H1 (cell line): ENCODE measurements around the gene LRRC4C. TPM values are rescaled to one million over a fixed set of nuclear protein-coding genes. Genes with fewer than 3 reads are reported as not detected.

Source experiments
- CTCF ChIA-PET: fragments of 300-600 bp; sonication (Branson Sonifier 250); formaldehyde crosslinking; loops from one replicate; lab custom pipeline; 2021; ENCODE audit not compliant: partially characterized antibody; lab: Charles Lee
- POLR2A ChIA-PET: fragments of 300-600 bp; sonication (Branson Sonifier 250); formaldehyde crosslinking; loops from one replicate; lab custom pipeline; 2021; ENCODE audit warnings: inconsistent platforms; ENCODE audit not compliant: partially characterized antibody; lab: Charles Lee
- DNase-seq, 2 experiments: peaks; one replicate each; pipeline versions ENCODE4 v3.0.0 to v3.0.0-alpha.2; 2010 to 2022; ENCODE audit warnings: low spot score in 2 of 2, low read depth in 1 of 2, mixed read lengths in 1 of 2
- FAIRE-seq: peaks from 2 replicates; lab custom pipeline; 2011; peaks lifted over from hg19 to GRCh38; lab: Jason Lieb, UNC
- H2AFZ ChIP-seq: 2 replicates; pipeline ENCODE4 v1.8.1; 2012; ENCODE audit warnings: low read length, inconsistent platforms
- H2AK5ac ChIP-seq: 2 replicates; pipeline ENCODE4 v1.6.1; 2013; ENCODE audit warnings: low read depth, low read length
- H2BK120ac ChIP-seq: replicated peaks from 2 replicates; pipeline ENCODE3; 2013; ENCODE audit warnings: low read depth, low read length, inconsistent platforms
- H2BK12ac ChIP-seq: 2 replicates; pipeline ENCODE4 v1.6.1; 2013; ENCODE audit warnings: low read depth, low read length
- H2BK15ac ChIP-seq: 2 replicates; pipeline ENCODE4 v1.6.1; 2013; ENCODE audit warnings: low read length
- H2BK20ac ChIP-seq: 2 replicates; pipeline ENCODE4 v1.6.1; 2013; ENCODE audit warnings: low read length
- H2BK5ac ChIP-seq: 2 replicates; pipeline ENCODE4 v1.6.1; 2013; ENCODE audit warnings: low read depth, low read length
- H3K14ac ChIP-seq: 2 replicates; pipeline ENCODE4 v1.6.1; 2013; ENCODE audit warnings: inconsistent platforms; ENCODE audit not compliant: insufficient read length
- H3K18ac ChIP-seq: 2 replicates; pipeline ENCODE4 v1.6.1; 2013; ENCODE audit warnings: low read length; ENCODE audit errors: extremely low read depth
- H3K23ac ChIP-seq: 2 replicates; pipeline ENCODE4 v1.6.1; 2013; ENCODE audit warnings: inconsistent platforms; ENCODE audit not compliant: insufficient read length
- H3K23me2 ChIP-seq: 2 replicates; pipeline ENCODE4 v1.6.1; 2013; ENCODE audit warnings: low read depth, low read length
- H3K27ac ChIP-seq: 2 replicates; pipeline ENCODE4 v1.6.1; 2011; ENCODE audit warnings: low read depth, low read length, inconsistent platforms
- H3K27me3 ChIP-seq, 4 experiments: replicated peaks in 1 of 4; 1 replicate in 1 of 4; 2 replicates in 3 of 4; pipeline versions ENCODE4 v1.6.1 to v1.8.1; 2011 to 2013; ENCODE audit warnings: low read length in 3 of 4, mild to moderate bottlenecking in 3 of 4, inconsistent platforms in 2 of 4, mixed read lengths in 2 of 4, moderate library complexity in 1 of 4; ENCODE audit not compliant: control insufficient read depth in 3 of 4, insufficient read depth in 3 of 4; ENCODE audit errors: extremely low read depth in 1 of 4
- H3K36me3 ChIP-seq, 4 experiments: 2 replicates each; pipeline versions ENCODE4 v1.6.1 to v1.8.1; 2011 to 2013; ENCODE audit warnings: mild to moderate bottlenecking in 4 of 4, low read length in 3 of 4, moderate library complexity in 2 of 4, control low read depth in 1 of 4, inconsistent platforms in 1 of 4; ENCODE audit not compliant: insufficient read depth in 4 of 4, control insufficient read depth in 2 of 4
- H3K4ac ChIP-seq: replicated peaks from 2 replicates; pipeline ENCODE3; 2013; ENCODE audit warnings: low read length, low read depth, mixed read lengths, inconsistent platforms; ENCODE audit not compliant: insufficient read length
- H3K4me1 ChIP-seq, 4 experiments: replicated peaks in 1 of 4; 1 replicate in 1 of 4; 2 replicates in 3 of 4; pipeline versions ENCODE4 v1.6.1 to v1.8.1; 2011 to 2013; ENCODE audit warnings: low read length in 3 of 4, inconsistent platforms in 2 of 4, mixed read lengths in 1 of 4; ENCODE audit not compliant: insufficient read depth in 4 of 4, control insufficient read depth in 3 of 4
- H3K4me2 ChIP-seq, 2 experiments: 2 replicates each; pipeline versions ENCODE4 v1.6.1 to v1.8.1; 2011 to 2013; ENCODE audit warnings: low read depth in 2 of 2, low read length in 2 of 2, control low read depth in 1 of 2, inconsistent platforms in 1 of 2, mild to moderate bottlenecking in 1 of 2; ENCODE audit not compliant: insufficient read depth in 1 of 2
- H3K4me3 ChIP-seq, 4 experiments: fragments of 200-600, 300-600 bp in 1 of 4; sonication (generic), shearing (Covaris generic), sonication (Bioruptor Twin) in 1 of 4; 2 replicates each; pipeline versions ENCODE4 v1.5.1 to v1.8.1; 2011 to 2016; ENCODE audit warnings: low read length in 4 of 4, low read depth in 3 of 4, control low read depth in 2 of 4, inconsistent platforms in 2 of 4, mild to moderate bottlenecking in 2 of 4, mixed read lengths in 1 of 4, moderate library complexity in 1 of 4; ENCODE audit not compliant: insufficient read depth in 2 of 4; ENCODE audit errors: extremely low read depth in 1 of 4
- H3K56ac ChIP-seq: replicated peaks from 2 replicates; pipeline ENCODE3; 2013; ENCODE audit warnings: low read depth, mild to moderate bottlenecking, mixed read lengths, low read length, inconsistent platforms; ENCODE audit not compliant: insufficient read length
- H3K79me1 ChIP-seq: 2 replicates; pipeline ENCODE4 v1.6.1; 2013; ENCODE audit warnings: low read depth, low read length, control low read depth
- H3K79me2 ChIP-seq, 2 experiments: 2 replicates each; pipeline versions ENCODE4 v1.6.1 to v1.8.1; 2012 to 2013; ENCODE audit warnings: low read length in 2 of 2, mild to moderate bottlenecking in 2 of 2, inconsistent platforms in 1 of 2; ENCODE audit not compliant: insufficient read depth in 2 of 2, control insufficient read depth in 1 of 2
- H3K9ac ChIP-seq, 4 experiments: replicated peaks in 1 of 4; 1 replicate in 1 of 4; 2 replicates in 3 of 4; pipeline versions ENCODE4 v1.6.1 to v1.8.1; 2011 to 2013; ENCODE audit warnings: low read depth in 3 of 4, low read length in 3 of 4, control low read depth in 2 of 4, mild to moderate bottlenecking in 2 of 4, moderate library complexity in 2 of 4, inconsistent platforms in 1 of 4; ENCODE audit errors: extremely low read depth in 1 of 4
- H3K9me3 ChIP-seq, 2 experiments: 2 replicates each; pipeline versions ENCODE4 v1.6.1 to v1.8.1; 2012 to 2013; ENCODE audit warnings: mild to moderate bottlenecking in 2 of 2, moderate library complexity in 2 of 2, control low read depth in 1 of 2, inconsistent platforms in 1 of 2, low read depth in 1 of 2, low read length in 1 of 2, mixed read lengths in 1 of 2; ENCODE audit not compliant: insufficient read depth in 2 of 2
- H4K20me1 ChIP-seq, 2 experiments: replicated peaks in 1 of 2; 2 replicates each; pipeline versions ENCODE3 to v1.8.1; 2011 to 2013; ENCODE audit warnings: inconsistent platforms in 2 of 2, low read length in 2 of 2, mild to moderate bottlenecking in 1 of 2; ENCODE audit not compliant: insufficient read depth in 2 of 2, control insufficient read depth in 1 of 2
- H4K5ac ChIP-seq: 2 replicates; pipeline ENCODE4 v1.6.1; 2013; ENCODE audit warnings: low read length, low read depth, mixed read lengths, inconsistent platforms; ENCODE audit not compliant: insufficient read length
- H4K8ac ChIP-seq: 2 replicates; pipeline ENCODE4 v1.8.0; 2013; ENCODE audit warnings: mild to moderate bottlenecking, moderate library complexity, low read length, inconsistent platforms; ENCODE audit not compliant: insufficient read depth; ENCODE audit errors: extremely low read depth
- H4K91ac ChIP-seq: replicated peaks from 2 replicates; pipeline ENCODE3; 2013; ENCODE audit warnings: low read length, mixed read lengths, inconsistent platforms; ENCODE audit not compliant: insufficient read length
- CBX5 ChIP-seq: fragments of 300-800, 300-1000 bp; sonication (generic); IDR thresholded peaks from 2 replicates; pipeline ENCODE4 v1.7.1; 2016; ENCODE audit warnings: antibody characterized with exemption, low read length, low read depth
- HDAC2 ChIP-seq, 2 experiments: fragments of 300-600 bp in 1 of 2; sonication (generic) in 1 of 2; IDR thresholded peaks; 2 replicates each; pipeline ENCODE4 v1.6.1; 2011 to 2012; ENCODE audit warnings: low read depth in 2 of 2, low read length in 2 of 2, mild to moderate bottlenecking in 2 of 2, moderate library complexity in 2 of 2, borderline replicate concordance in 1 of 2, inconsistent platforms in 1 of 2
- JUN ChIP-seq: IDR thresholded peaks from 2 replicates; pipeline ENCODE4 v1.6.1; 2011; ENCODE audit warnings: low read depth, mild to moderate bottlenecking, improper control_type of control experiment, low read length
- NRF1 ChIP-seq: IDR thresholded peaks from 2 replicates; pipeline ENCODE4 v1.6.1; 2011; ENCODE audit warnings: mild to moderate bottlenecking, low read depth, low read length, improper control_type of control experiment
- PHF8 ChIP-seq: fragments of 200-600 bp; sonication (generic); conservative IDR thresholded peaks from 2 replicates; pipeline ENCODE4 v1.7.1; 2012; ENCODE audit warnings: low read depth, mild to moderate bottlenecking, inconsistent platforms, low read length, moderate library complexity
- SIN3A ChIP-seq, 2 experiments: IDR thresholded peaks in 1 of 2; conservative IDR thresholded peaks in 1 of 2; 2 replicates each; pipeline ENCODE4 v1.6.1; 2011 to 2012; ENCODE audit warnings: low read length in 2 of 2, improper control_type of control experiment in 1 of 2, low read depth in 1 of 2, mild to moderate bottlenecking in 1 of 2
- SIRT6 ChIP-seq: IDR thresholded peaks from one replicate; pipeline ENCODE4 v1.7.1; 2012; ENCODE audit warnings: low read length, inconsistent platforms
- SP1 ChIP-seq: IDR thresholded peaks from 2 replicates; pipeline ENCODE4 v1.6.1; 2011; ENCODE audit warnings: low read depth, low read length
- SP2 ChIP-seq: IDR thresholded peaks from 2 replicates; pipeline ENCODE4 v1.6.1; 2012; ENCODE audit warnings: mild to moderate bottlenecking, low read length, inconsistent platforms
- SUZ12 ChIP-seq: fragments of 200-600 bp; sonication (generic); IDR thresholded peaks from 2 replicates; pipeline ENCODE4 v1.6.1; 2012; ENCODE audit warnings: mild to moderate bottlenecking, inconsistent platforms, low read length, moderate library complexity, mixed read lengths
- YY1 ChIP-seq: IDR thresholded peaks from 2 replicates; pipeline ENCODE4 v1.6.1; 2011; ENCODE audit warnings: low read depth, mild to moderate bottlenecking, low read length
- WGBS, 2 experiments: shearing (Covaris generic) in 1 of 2; methylation state at CpG; one replicate each; pipeline versions ENCODE4 v1.1.6 to v1.1.7; 2013 to 2015; ENCODE audit warnings: low lambda C conversion rate in 2 of 2, mixed read lengths in 2 of 2, inconsistent platforms in 1 of 2, low coverage in 1 of 2, missing lambda C conversion rate in 1 of 2; ENCODE audit not compliant: insufficient replicate concordance in 2 of 2, insufficient coverage in 1 of 2, insufficient read length in 1 of 2; ENCODE audit errors: extremely low coverage in 1 of 2, missing lambda C conversion rate in 1 of 2; 5-methylcytosine and 5-hydroxymethylcytosine counted together
- polyA plus RNA-seq, 7 experiments: library from polyadenylated mRNA; depleted of rRNA in 3 of 7; stranded (reverse) in 5 of 7; unstranded in 2 of 7; fragments of >200 nt in 5 of 7; fragments of 200-250 nt in 2 of 7; gene quantifications; 1 replicate in 5 of 7; 2 replicates in 1 of 7; 4 replicates in 1 of 7; pipeline versions ENCODE4 v1.2.1 to v1.2.3, GENCODE V29; 2011 to 2013; ENCODE audit warnings: missing spikeins in 2 of 7, mixed read lengths in 2 of 7
- total RNA-seq: library from RNA; stranded (reverse); fragmentation: NEBNext Ultra II Directional; extraction: Animal tissue kit (Norgen Biotek cat#: 25700); gene quantifications from 2 replicates; pipeline ENCODE4 v1.2.1, GENCODE V29; 2021
- TF ChIP-seq, protein P1 (sequence below), 3 experiments: IDR thresholded peaks; 1 replicate in 2 of 3; 2 replicates in 1 of 3; pipeline versions ENCODE4 v1.5.1 to v1.6.1; 2011; ENCODE audit warnings: low read length in 3 of 3, mild to moderate bottlenecking in 3 of 3, inconsistent platforms in 2 of 3, low read depth in 1 of 3, moderate library complexity in 1 of 3; ENCODE audit not compliant: insufficient read depth in 1 of 3; ENCODE audit errors: control extremely low read depth in 1 of 3

The LRRC4C gene
- total and polyA plus RNA-seq, 2 of the 8 experiments (the other 6 are each of a cell fraction or from before 2014, with no cell fraction given) = 0.23 to 2.2 TPM

DNA sequence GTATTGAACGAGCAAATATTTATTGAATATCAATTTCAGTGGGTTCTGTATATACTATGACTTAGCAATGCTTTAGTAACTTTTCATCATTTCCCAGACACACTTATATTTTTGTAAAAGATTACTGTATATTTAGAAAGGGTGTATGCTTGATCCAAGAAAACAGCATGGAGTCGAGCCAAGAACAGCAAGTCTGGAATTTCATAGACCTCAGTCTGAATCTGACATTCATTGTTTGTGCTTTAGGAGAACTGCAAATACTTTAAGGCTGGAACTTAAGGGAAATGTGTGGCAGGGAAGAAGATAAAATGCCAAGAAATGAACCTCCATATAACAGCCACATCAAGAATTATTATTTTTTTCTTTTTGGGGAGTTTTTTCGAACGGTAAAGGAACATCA is 1156.8 kb downstream of the LRRC4C start:
- no peaks in the 10 kb centered on the region for H3K23me2 ChIP-seq
- H4K5ac ChIP-seq = no peak overlapping the region
- H2BK20ac ChIP-seq = no peak overlapping the region
- H2BK15ac ChIP-seq = no peak overlapping the region
- ChIA-PET CTCF (no interaction called here), POLR2A (no interaction called here)
- H3K4ac ChIP-seq = no peak overlapping the region
- no peak overlapping the region for H2AFZ ChIP-seq
- H3K4me1 ChIP-seq = peaks cover 0 to 2% (median 0%) of the 10 kb centered on the region in 4 experiments; a peak in 1 of 7 replicates
- H3K18ac ChIP-seq = no peak overlapping the region
- no peaks in the 10 kb centered on the region for H3K9me3 ChIP-seq
- no peaks in the 10 kb centered on the region for H3K79me2 ChIP-seq
- no peaks in the 10 kb centered on the region for H3K27me3 ChIP-seq
- no peak overlapping the region for H3K4me2 ChIP-seq
- H3K4me3 ChIP-seq = no peak overlapping the region
- H3K79me1 ChIP-seq = no peaks in the 10 kb centered on the region
- H4K8ac ChIP-seq = no peak overlapping the region
- H3K14ac ChIP-seq = no peak overlapping the region
- H2BK120ac ChIP-seq = no peak overlapping the region
- no peaks in the 10 kb centered on the region for H3K36me3 ChIP-seq
- 92% methylated on average over 4 of the region's 4 CpGs; no CpG with 5 or more reads in 1 of the 2 experiments for WGBS, 2 experiments
- no peak overlapping the region for H3K56ac ChIP-seq
- no peak overlapping the region for H2BK12ac ChIP-seq
- H2BK5ac ChIP-seq = no peak overlapping the region
- FAIRE-seq (no peak), DNase-seq (no peak)
- no peak overlapping the region for H3K23ac ChIP-seq
- H4K91ac ChIP-seq = no peak overlapping the region
- no peak overlapping the region for H3K27ac ChIP-seq
- no peak overlapping the region for H2AK5ac ChIP-seq
- no peak overlapping the region for H3K9ac ChIP-seq
- H4K20me1 ChIP-seq = no peaks in the 10 kb centered on the region
- TF ChIP-seq JUN (no peak), SP2 (no peak), HDAC2 (IDR thresholded peaks at IDR 0.05; ENCODE audit: borderline replicate concordance in 1 of 2, low read depth in 2 of 2, low read length in 2 of 2) (no peak), SIRT6 (no peak), NRF1 (no peak), CBX5 (no peak), SP1 (no peak), SUZ12 (no peak), SIN3A (conservative IDR thresholded peaks at IDR 0.05 in 1 of 2, IDR thresholded peaks at IDR 0.05 in 1 of 2; ENCODE audit: low read depth in 1 of 2, low read length in 2 of 2) (no peak), YY1 (no peak), PHF8 (no peak)
- TF ChIP-seq, protein P1, sequence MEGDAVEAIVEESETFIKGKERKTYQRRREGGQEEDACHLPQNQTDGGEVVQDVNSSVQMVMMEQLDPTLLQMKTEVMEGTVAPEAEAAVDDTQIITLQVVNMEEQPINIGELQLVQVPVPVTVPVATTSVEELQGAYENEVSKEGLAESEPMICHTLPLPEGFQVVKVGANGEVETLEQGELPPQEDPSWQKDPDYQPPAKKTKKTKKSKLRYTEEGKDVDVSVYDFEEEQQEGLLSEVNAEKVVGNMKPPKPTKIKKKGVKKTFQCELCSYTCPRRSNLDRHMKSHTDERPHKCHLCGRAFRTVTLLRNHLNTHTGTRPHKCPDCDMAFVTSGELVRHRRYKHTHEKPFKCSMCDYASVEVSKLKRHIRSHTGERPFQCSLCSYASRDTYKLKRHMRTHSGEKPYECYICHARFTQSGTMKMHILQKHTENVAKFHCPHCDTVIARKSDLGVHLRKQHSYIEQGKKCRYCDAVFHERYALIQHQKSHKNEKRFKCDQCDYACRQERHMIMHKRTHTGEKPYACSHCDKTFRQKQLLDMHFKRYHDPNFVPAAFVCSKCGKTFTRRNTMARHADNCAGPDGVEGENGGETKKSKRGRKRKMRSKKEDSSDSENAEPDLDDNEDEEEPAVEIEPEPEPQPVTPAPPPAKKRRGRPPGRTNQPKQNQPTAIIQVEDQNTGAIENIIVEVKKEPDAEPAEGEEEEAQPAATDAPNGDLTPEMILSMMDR (IDR thresholded peaks at IDR 0.05; ENCODE audit: control extremely low read depth in 1 of 3, insufficient read depth in 1 of 3, low read depth in 1 of 3, low read length in 3 of 3) = no peak
